ENCODE measurements around the gene CCL14.

CCL14 gene

DNA sequence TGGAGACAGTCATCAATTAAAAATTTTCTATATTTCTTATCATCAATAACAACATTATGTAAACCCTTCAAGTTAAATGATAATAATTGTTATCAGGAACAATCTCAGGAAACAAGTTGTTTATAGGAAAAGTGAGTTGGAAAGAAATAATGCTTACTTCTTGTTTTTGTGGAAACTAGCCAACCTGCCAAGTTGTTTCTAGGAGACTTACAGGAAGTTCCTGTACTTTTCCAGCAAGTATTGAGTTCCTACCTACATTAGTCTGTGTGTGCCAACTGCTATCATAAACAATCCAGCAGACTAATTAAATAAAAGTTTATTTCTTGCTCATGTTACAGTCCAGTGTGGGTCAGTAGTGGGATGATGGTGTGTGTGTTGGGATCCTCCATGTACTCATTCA is 1.6 kb upstream of the CCL14 start:
- DNase-seq: no peak

DNA sequence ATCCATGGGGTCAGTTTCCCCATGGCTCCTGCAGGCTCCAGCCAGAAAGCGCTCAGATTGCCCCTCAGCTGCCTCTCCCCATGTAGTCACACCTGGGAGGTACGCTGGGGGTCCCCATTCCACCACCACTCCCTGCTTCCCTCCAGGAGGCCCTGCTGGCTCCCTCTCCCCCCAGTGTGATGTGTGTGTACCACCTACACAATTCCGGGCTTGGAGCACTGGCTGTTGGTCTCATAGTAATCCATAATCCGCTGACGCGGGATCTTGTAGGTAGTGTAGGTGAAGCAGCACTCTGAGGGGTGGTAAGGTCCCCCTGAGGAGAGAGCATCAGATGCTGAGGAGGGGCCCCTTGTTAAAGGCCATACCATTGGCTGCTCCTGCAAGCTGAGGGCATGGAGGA is 2.4 kb downstream of the CCL14 start:
- DNase-seq: no peak

DNA sequence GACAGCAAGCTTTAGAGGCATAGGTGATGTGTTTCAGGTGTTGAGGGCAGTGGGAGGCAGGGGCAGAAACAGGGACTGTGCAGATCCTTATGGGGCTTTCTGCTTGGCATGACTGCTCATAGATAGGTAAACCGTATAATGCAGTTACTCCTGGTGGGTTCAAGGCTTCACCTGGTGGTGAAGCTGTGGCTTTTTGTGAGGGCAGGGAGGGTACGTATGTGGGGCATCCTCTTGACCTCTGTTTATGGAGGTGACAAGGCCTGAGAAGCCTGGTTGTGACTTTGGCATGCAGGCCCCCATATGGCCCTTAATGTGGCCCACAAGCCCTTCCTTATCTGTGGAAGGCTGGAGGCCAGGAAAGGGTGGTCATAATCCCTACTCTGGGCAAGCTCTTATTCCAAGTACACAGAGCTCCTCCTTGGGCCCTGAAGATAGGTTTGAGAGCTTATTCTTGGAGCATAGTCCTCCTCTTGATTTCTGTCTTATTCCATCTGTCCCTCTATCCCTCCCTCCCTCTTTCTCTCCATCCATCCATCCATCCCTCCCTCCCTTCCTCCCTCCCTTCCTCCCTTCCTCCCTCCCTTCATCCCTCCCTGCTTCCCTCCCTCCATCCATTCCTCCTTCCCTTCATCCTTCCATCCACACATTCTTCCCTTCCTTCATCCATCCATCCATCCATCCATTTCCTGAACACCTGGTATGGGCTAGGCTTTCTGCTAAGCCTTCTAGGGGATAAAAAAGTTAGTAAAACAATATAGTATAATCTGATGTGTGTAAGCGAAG is 3.9 kb downstream of the CCL14 start:
- no peak for DNase-seq

DNA sequence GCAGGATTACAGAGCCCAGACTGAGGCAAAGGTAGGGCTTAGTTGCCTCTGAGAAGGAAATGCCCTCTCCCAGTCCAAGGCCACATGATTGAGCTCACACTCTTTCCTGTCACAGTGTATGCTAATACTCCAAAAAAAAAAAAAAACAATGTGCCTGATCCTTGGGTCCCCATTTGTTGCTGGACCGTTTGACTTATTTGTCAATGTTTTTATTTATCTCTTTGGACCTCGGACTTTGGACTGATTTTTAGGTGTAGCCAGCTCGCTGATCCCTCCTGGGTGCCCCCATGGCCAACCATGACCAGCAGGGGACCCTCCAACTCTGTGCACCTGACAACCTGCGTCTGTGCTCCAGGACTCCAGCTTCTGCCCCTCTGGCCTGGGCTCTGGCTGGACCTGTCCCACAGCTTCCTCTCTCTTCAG is 4.6 kb downstream of the CCL14 start:
- DNase-seq: no peak

DNA sequence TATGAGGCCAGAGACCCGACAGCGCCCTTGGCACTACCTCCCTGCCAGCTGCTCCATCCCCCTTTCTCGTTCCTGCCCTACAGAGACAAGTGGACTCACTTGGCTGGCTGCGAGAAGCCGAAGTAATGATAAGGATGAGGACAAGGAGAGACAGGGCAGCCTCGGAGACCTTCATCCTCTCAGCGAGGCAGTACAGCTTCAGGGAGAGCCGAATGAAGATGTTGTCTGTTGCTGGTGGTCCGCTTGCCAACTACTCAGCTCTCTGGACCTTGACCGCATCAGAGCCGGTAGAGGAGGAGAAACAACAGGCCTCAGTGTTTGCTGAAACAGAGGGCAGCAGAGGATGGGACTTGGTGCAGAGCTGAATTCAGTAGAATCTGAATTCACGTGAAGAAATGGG is 5.3 kb downstream of the CCL14 start, which contains the start of gene CCL16:
CCL16 (minus strand) TSS at position 252 of the 400 bp plus-strand sequence; CDS start at position 175, 77 bp downstream.
- DNase-seq: no peak

DNA sequence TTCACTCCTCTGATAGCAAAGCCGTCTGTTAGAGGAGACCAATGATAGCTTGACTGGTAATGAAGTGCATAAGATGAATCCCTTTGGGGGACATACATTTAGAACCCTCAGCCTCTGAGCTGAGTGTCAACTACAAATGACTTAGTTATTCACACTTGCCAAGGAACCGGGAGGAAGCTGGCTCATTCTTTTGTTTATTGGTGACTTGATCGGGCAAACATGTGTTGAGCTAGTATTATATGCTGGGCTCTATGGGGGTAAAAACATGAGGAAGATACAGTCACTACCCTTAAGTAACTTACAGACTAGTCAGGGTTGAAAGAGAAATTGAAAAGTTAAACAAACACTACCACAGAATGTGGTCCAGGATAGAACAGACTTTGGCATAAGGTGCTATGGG is 8.2 kb downstream of the CCL14 start:
- DNase-seq: no peak

DNA sequence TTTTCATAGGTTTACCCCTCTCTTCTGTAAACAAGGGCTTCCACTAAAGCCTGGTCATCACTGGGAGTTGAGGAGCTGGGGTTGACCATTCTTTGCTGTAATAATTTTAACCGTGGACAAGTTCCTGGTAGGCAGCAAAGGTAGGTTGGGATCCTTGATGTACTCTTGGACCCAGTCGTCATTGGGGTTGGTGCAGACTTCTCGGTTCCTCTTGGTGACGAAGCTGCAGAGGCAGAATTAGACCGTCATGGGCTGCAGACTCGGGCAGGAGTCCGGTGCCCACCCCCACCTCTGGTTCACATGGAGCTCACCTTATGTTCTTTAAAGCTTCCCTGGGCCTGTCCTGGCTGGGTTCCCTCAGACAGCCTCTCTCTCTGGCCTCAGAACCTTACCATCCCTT is 9.0 kb downstream of the CCL14 start:
- no peak for DNase-seq

DNA sequence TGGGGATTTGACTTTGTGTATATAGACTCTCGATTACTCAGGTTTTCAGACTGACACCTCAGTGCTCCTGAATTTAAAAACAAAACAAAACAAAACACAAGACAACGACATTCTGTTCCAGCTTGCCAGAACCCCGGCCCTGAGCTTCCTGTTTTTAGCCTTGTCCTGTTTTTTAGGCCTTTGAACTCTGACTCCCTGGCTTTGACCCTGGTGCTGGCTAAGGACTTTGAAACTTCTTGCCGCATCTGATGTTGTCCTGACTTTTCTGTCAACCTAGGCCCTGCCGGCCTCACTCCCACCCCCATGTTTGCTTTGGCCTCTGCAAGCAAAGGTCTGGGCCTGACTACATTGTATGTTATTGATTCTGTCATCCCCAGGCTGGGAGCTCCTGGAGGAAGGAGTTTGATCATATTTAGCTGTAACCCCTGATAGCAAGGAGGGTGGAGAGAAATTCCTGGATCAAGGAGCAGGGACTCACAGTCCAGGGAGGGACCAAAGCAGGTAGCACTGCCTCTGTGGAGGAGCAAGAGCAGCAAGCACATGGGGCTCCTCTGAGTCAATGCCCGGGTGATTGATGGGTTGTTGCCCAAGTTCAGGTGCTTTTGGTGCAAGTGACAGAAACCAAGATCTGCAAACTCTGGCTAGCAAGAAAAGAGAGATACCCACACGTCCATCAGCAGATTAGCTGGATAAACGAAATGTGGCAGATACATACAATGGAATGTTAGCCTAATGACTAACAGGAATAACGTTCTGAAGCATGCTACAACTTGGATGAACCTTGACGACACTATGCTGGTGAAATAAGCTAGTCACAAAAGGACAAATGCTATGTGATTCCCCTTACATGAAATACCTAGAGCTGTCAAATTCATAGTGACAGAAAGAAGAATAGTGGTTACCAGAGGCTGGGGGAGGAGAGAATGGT is 12.9 kb downstream of the CCL14 start:
- no peak for DNase-seq

DNA sequence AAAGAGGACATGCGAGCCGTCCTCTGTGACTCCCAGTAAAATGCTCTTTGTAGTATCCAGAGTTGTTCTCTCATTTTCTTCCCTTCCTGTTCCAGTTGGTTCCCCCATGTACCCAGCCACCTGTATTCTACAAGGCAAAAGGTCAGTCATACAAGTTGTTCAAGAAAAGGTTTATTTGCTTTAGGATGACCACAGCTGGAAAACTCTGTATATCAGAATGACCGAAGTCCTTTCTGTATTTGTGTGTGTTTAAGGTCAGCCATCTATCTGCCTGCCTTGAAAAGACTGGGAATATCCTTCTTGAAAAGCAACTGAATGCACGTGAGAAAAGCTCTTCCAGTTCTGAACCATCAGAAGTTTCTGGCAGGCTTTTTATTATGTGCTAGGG is 13.6 kb downstream of the CCL14 start:
- no peak for DNase-seq

DNA sequence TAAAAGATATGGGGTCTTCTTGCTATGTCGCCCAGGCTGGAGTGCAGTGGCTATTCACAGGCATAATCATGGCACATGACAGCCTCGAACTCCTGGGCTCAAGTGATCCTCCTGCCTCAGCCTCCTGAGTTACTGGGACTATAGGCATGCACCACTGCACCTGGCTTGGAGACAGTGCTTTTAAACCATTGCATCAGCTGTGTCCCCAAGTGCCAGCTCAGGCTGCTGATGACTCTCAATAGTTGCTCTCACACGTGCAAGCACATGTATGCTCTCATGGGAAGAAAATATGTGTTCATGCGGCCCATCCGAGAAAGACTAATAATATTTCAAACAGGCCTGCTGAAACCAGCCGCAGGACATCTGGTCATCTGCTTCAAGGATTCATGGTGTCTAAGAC is 14.0 kb downstream of the CCL14 start:
- DNase-seq: no peak

DNA sequence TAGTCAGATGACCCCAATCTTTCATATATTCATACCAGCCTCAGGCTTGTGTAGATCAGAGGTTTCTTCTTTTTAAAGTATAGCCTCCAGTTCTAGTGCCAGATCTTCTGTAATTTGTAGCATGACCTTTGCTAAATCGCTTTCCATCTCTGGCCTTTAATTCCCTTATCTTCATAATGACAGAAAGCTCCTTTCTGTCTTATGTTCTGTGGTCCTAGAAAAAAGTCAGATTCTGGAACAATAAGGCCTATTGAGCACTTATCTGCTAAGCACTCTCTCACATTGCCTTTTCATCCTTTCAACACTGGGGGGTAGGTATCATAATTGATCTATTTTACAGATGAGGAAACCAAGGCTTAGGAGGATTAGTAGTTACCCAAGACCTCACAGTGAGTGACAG is 14.5 kb downstream of the CCL14 start:
- DNase-seq: no peak

DNA sequence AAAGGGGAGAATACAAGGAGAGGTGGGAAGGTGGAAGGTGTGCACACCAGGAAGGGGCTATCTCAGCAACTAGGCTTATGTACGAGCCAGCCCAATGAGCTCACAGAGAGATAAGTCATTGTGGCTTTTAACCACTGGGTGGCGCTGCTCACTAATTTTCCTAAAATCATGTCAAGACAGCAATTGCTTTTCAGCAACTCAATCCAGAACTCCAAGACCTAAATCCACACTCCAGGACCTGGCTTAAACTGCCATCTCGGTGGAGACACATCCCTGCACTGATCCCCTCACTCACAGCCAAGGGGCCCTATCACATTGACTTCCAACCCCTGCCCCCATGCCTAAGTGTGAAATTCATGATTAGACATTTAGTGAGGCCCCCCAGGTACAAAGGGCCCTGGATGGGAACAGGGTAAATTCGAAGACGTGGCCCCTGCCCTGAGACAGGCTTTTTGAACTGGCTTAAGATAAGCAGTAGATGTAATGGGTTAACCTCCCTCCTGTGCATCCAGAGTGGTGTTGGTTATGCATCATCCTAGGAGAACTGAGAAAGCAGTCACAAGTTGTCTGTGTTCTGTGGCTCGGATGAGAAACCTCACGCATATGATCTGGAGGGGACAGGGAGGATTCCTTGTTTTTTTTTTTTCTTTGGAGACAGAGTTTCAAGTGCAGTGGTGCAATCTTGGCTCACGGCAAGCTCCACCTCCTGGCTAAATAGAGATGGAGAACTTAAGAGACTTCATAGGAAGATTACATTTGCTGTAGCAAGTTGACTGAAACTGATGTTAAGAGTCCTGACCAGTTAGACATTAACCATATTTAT is 16.8 kb downstream of the CCL14 start:
- peak; percentile 63 to 70 for DNase-seq

DNA sequence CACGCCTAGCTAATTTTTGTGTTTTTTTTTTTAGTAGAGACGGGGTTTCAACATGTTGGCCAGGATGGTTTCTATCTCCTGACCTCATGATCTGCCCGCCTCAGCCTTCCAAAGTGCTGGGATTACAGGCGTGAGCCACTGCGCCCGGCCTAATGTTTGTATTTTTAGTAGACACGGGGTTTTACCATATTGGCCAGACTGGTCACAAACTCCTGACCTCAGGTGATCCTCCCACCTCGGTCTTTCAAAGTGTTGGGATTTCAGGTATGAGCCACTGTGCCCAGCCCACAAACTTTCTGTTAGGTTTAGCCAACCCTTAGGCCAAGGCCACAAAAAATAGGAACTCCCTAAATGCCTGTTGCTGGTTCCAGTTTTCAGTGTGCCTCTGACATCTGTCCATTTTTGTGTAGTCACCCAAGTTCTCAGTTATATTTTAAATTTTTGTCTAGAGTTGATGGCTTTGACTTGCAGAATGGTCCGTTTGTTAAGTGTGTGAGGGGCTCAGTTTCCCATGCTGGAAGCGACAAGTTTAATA is 17.9 kb downstream of the CCL14 start:
- DNase-seq: no peak

DNA sequence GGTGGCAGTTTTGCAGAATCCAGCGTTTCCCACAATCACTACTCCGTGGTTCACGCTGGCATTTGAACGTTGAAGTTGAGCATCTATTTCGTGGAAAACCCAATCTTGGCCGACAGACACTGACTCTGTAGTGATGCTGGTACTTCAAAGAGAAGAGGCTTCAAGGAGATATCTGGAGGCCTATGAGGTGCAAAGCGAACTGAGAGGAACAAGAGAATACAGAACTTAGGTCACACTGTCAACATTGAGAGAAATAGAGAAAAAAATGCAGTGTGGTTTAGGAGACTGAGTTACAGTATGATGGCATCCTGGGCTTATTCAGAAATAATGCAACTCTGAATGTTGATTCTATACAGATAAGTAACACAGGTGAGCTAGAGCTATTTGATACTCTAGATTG is 21.3 kb downstream of the CCL14 start:
- DNase-seq: no peak

DNA sequence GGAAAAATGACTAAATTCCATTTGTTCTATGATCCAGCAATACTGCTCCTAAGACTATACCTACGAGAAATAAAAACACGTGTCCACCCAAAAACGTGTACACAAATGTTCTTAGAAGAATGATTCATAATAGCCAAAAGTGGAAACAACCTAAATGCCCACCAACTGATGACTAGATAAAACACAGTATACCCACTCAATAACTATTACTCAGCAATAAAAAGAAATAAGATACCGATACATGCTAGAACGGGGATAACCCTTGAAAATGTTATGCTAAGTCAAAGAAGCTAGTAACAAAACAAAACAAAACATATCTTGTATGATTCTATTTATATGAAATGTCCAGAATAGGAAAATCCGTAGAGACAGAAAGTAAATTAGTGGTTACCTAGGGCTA is 22.9 kb downstream of the CCL14 start:
- no peak for DNase-seq

DNA sequence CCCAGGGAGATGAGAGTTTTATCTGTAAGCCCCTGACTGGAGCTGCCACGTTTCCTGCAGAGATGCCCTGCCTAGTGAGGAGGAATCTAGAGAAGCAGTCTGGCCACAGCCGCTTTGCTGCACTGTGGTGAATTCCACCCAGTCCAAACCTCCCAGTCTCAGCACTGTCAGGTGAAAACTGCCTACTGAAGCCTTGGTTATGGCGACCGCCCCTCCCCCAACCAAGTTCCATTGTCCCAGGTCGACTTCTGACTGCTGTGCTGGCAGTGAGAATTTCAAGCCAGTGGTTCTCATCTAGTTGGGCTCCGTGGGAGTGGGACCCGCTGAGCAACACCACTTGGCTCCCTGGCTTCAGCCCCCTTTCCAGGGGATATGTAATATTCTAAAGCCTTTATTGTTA is 32.8 kb downstream of the CCL14 start:
- no peak for DNase-seq

DNA sequence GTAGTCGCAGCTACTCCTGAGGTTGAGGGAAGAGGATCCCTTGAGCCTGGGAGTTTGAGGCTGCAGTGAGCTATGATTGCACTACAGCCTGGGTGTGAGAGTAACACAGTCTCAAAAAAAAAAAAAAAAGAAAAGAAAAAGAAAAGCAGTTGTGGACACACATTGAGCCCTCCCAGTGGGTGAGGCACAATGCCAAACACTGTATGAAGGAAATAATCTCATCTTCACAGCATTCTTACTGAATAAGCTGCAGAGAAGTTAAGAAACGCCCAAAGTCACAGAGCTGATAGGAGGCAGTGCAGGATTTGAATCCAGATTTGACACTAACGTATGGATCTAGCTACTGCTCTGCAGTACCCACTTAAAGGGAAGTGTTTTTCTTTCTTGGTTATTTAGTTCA is 37.1 kb downstream of the CCL14 start:
- DNase-seq: no peak

DNA sequence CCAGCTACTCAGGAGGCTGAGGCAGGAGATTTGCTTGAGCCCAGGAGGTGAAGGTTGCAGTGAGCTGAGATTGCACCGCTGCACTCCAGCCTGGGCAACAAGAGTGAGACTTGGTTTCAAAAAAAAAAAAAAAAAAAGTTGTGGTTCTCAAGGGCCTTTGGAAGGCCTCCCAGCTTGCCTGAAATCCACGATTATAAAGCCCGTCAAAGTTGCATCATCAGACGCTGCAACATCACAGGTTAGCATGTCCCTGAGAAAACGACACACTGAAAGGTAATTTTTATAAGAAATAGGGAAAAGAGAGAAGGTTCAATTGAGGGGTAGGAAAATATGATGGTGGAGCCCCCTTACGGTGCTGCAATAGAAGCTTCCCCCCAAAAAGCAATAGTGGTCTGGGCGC is 38.4 kb downstream of the CCL14 start:
- DNase-seq: no peak

DNA sequence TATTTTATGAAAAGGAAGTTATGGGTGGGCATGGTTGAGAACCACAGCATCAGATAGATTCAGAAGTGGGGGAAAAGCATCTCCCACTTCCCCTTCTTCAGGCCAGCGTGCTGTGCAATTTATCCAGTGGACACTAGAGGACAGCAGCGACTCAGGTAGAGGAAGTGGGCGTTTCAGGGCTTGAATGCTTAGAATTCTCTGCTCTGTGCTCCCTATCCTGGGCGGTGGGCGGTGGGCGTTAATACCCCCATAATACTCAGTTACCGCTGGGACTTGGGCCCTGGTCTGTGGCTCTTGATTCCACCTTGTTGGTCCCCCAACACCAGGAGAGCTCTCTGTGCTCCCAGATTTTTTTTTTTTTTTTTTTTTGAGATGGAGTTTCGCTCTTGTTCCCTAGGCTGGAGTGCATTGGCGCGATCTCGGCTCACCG is 39.4 kb downstream of the CCL14 start:
- DNase-seq: no peak

DNA sequence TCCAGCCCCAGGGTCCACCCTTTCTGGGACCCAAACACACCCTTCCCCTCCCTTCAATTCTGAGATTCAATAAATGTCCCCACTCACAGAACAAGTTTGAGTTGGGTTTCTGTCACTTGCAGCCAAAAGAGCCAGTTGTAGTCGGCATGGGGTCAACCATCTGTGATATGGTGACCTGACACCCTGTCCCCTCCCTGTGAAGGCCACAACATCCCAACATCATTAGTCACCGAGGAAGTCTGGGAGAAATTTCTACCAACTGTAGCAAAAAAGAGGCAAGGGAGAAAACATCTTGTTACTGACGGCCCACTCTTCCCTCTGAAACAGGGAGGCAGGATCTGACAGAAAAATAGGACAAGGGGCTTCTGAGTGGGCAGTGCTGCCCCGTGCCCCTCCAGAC is 42.4 kb downstream of the CCL14 start:
- DNase-seq: no peak

DNA sequence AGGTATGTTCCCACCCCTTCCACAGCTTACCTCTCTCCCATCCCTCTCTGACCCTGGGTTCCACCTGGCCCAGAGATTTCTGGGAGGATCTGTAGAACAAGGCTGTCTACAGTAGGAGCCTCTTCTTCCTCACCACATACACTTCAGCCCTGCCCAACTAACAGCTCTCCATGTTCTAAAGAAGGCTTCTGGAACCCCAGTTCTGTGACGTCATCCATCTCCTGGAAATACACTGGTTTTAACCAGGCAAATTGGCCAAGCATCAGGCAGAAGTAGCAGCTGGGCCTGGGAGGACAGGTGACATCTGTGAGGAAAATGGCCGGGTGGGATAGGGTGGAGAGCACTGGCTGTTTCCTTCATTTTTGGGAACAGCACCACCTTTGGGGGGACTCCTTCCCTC is 43.0 kb downstream of the CCL14 start, which contains the start of gene LYZL6:
LYZL6 (minus strand) TSS at position 177 of the 400 bp plus-strand sequence. CDS start 4,357 bp downstream, outside the sequence.
- DNase-seq: no peak

DNA sequence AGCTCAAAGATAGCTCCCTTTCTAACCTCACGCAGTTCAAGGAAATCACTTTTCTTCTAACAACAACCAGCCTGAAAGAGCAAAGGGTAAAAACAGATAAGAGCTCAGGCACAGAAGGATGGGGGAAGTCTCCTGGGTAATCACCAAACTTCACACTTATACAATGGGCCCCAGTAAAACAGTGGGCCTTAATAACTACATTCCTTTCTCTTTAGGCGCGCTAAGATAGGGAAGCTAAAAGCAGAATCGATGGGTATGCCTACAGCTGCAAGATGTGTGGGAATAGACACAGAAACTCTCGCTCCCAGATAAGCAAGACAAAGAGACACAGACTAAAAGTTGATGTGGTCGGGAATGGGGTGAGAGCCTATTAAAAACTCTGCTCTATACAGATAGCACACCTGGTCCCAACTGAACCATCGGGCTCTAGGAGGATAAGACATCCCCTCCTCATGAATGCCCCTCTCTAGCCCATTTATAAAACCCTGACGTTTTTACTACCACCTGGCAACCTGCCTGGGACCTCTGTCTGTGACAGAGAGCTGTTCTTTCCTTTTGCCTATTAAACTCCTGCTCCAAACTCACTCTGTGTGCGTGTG is 43.8 kb downstream of the CCL14 start:
- no peak for DNase-seq

Data from hippocampal formation (tissue), 2 donors.